ENCODE measurements around the gene CEP57L1.

GRCh38 chr6:109125504-109125903, 30.2 kb downstream of the CEP57L1 start:
- no peak for TF ChIP-seq SP1 (IDR thresholded peaks at IDR 0.05)
- TF ChIP-seq JUND (IDR thresholded peaks at IDR 0.05): no peak
- TF ChIP-seq CTCF (IDR thresholded peaks at IDR 0.05; ENCODE audit: low read depth, low read length, missing input control): no peak

Measured in liver (tissue), 3 donors.